NCI-H526 (cell line): ENCODE measurements around the gene PCDH11X.
"Not testable (repeated sequence)": the region's sequence is repeated elsewhere in the genome, so short reads cannot be mapped to it uniquely, and the experiment has no call there.

Experiments
- DNase-seq, 2 experiments: peaks; one replicate each; lab custom pipeline; 2025; lab: John Stamatoyannopoulos, UW

PCDH11X gene

GRCh38 chrX:91779135-91779534 is at the start of gene PCDH11X:
Gene PCDH11X (plus strand): TSS chrX:91779375. CDS start chrX:91835505, 56,130 bp downstream.
- DNase-seq, result not testable (repeated sequence)

GRCh38 chrX:91747446-91747845 is 31.7 kb upstream of the PCDH11X start:
- not testable (repeated sequence) for DNase-seq

GRCh38 chrX:91753022-91753421 is 26.2 kb upstream of the PCDH11X start:
- not testable (repeated sequence) for DNase-seq

- DNase-seq, result not testable (repeated sequence)
These were observed 8.3 kb upstream of the PCDH11X start for GRCh38 chrX:91770619-91771488.

GRCh38 chrX:91773943-91774342 is 5.2 kb upstream of the PCDH11X start:
- DNase-seq, result not testable (repeated sequence)

GRCh38 chrX:91780008-91780407 is 833 bp downstream of the PCDH11X start:
- not testable (repeated sequence) for DNase-seq

GRCh38 chrX:91780698-91781097 is 1.5 kb downstream of the PCDH11X start:
- not testable (repeated sequence) for DNase-seq

- not testable (repeated sequence) for DNase-seq
These were observed 2.6 kb downstream of the PCDH11X start for GRCh38 chrX:91781553-91782298.

GRCh38 chrX:91782825-91783224 is 3.6 kb downstream of the PCDH11X start:
- DNase-seq, result not testable (repeated sequence)

- DNase-seq, result not testable (repeated sequence)
These were observed 38.4 kb downstream of the PCDH11X start for GRCh38 chrX:91817537-91817936.

- not testable (repeated sequence) for DNase-seq
These were observed 46.1 kb downstream of the PCDH11X start for GRCh38 chrX:91825321-91825720.
